Right atrium auricular region (tissue), 2 donors: ENCODE measurements around the gene ECHS1. TPM values are rescaled to one million over a fixed set of nuclear protein-coding genes. Genes with fewer than 3 reads are reported as not detected.

Experiments used
- DNase-seq: peaks from one replicate; pipeline ENCODE4 v3.0.0-alpha.2; 2019; ENCODE audit warnings: low spot score
- H3K27ac ChIP-seq, 2 donors: fragments of 200-600 bp; sonication (generic); 1 replicate in 1 of 2; 2 replicates in 1 of 2; pipeline ENCODE4 v1.5.1; 2016 to 2019
- H3K27me3 ChIP-seq, 2 donors: fragments of 200-600 bp; sonication (generic); one replicate each; pipeline versions ENCODE4 v1.5.1 to v1.6.0; 2017 to 2019
- H3K36me3 ChIP-seq: fragments of 200-600 bp; sonication (generic); one replicate; pipeline ENCODE4 v1.5.1; 2016
- H3K4me1 ChIP-seq, 2 donors: fragments of 200-600 bp; sonication (generic); one replicate each; pipeline versions ENCODE4 v1.5.1 to v1.6.0; 2017 to 2019
- H3K4me3 ChIP-seq, 2 donors: fragments of 200-600 bp; sonication (generic); 1 replicate in 1 of 2; 2 replicates in 1 of 2; pipeline ENCODE4 v1.5.1; 2017 to 2019; ENCODE audit warnings: mild to moderate bottlenecking in 1 of 2, moderate library complexity in 1 of 2
- H3K9me3 ChIP-seq, 2 donors: fragments of 200-600 bp; sonication (generic); one replicate each; pipeline ENCODE4 v1.5.1; 2019
- CTCF ChIP-seq, 2 donors: fragments of 200-600 bp; sonication (generic); IDR thresholded peaks; one replicate each; pipeline ENCODE4 v1.5.1; 2019; ENCODE audit warnings: antibody characterized with exemption in 2 of 2
- total RNA-seq, 2 donors: library from RNA; depleted of rRNA; stranded (reverse); fragments of >200 nt; gene quantifications; one replicate each; pipeline ENCODE4 v1.1.0, GENCODE V29; 2016

ECHS1 gene
- total RNA-seq, result 100 to 1,000 TPM in 1 of 2 donors, 10 to 100 TPM in 1; 89.8 to 146 TPM

- H3K27ac ChIP-seq, result peak within 1 kb of the TSS; percentile 76 to 87
- peak within 1 kb of the TSS; percentile 89 to 96 for H3K4me3 ChIP-seq
- peaks cover 24% of the 10 kb centered on the region for H3K36me3 ChIP-seq
- H3K4me1 ChIP-seq, result peaks cover 0 to 23% of the 10 kb centered on the region in 2 donors
- H3K27me3 ChIP-seq, result no peaks in the 10 kb centered on the region
- TF ChIP-seq CTCF (IDR thresholded peaks at IDR 0.05), result no peak
- DNase-seq, result peak; percentile 93
- H3K9me3 ChIP-seq, result no peaks in the 10 kb centered on the region
These were observed at the start of gene ECHS1 for GRCh38 chr10:133373174-133374090. TSS of gene ECHS1 (minus strand) at chr10:133373354. CDS start at chr10:133373333, 21 bp downstream.

- no peak overlapping the region for H3K4me3 ChIP-seq
- TF ChIP-seq CTCF (IDR thresholded peaks at IDR 0.05), result no peak
- peaks cover 27% of the 10 kb centered on the region for H3K36me3 ChIP-seq
- peaks cover 0 to 4% of the 10 kb centered on the region in 2 donors for H3K4me1 ChIP-seq
- peak; percentile 28 for DNase-seq
- no peaks in the 10 kb centered on the region for H3K9me3 ChIP-seq
- H3K27me3 ChIP-seq, result no peaks in the 10 kb centered on the region
- no peak overlapping the region for H3K27ac ChIP-seq
These were observed 49.2 kb upstream of the ECHS1 start for GRCh38 chr10:133422223-133422806.

GRCh38 chr10:133421336-133422222, 48.4 kb upstream of the ECHS1 start:
- Histone ChIP-seq H3K27ac (no peak overlapping the region), H3K4me1 (peaks cover 0 to 4% of the 10 kb centered on the region in 2 donors), H3K36me3 (peaks cover 27% of the 10 kb centered on the region), H3K4me3 (no peak overlapping the region), H3K9me3 (no peaks in the 10 kb centered on the region), H3K27me3 (no peaks in the 10 kb centered on the region)
- peak; percentile 48 for DNase-seq
- TF ChIP-seq CTCF (IDR thresholded peaks at IDR 0.05), result no peak

GRCh38 chr10:133420579-133420978, 47.4 kb upstream of the ECHS1 start:
- no peaks in the 10 kb centered on the region for H3K9me3 ChIP-seq
- H3K27me3 ChIP-seq, result no peaks in the 10 kb centered on the region
- H3K36me3 ChIP-seq, result peaks cover 27% of the 10 kb centered on the region
- peak; percentile 46 for DNase-seq
- H3K4me1 ChIP-seq, result peaks cover 0 to 4% of the 10 kb centered on the region in 2 donors
- H3K27ac ChIP-seq, result no peak overlapping the region
- no peak for TF ChIP-seq CTCF (IDR thresholded peaks at IDR 0.05)
- H3K4me3 ChIP-seq, result no peak overlapping the region

GRCh38 chr10:133420028-133420427, 46.9 kb upstream of the ECHS1 start:
- peaks cover 0 to 4% of the 10 kb centered on the region in 2 donors for H3K4me1 ChIP-seq
- no peak for TF ChIP-seq CTCF (IDR thresholded peaks at IDR 0.05)
- DNase-seq, result no peak
- no peak overlapping the region for H3K27ac ChIP-seq
- H3K4me3 ChIP-seq, result no peak overlapping the region
- H3K27me3 ChIP-seq, result no peaks in the 10 kb centered on the region
- peaks cover 32% of the 10 kb centered on the region for H3K36me3 ChIP-seq
- H3K9me3 ChIP-seq, result no peaks in the 10 kb centered on the region
